ENCODE data around the gene SOAT1.

GRCh38 chr1:179321533-179322216 lies 28.1 kb downstream of the SOAT1 start:
- TF ChIP-seq CTCF (IDR thresholded peaks at IDR 0.05; ENCODE audit: low read depth, low read length, poor library complexity, severe bottlenecking) (no peak), EZH2phosphoT487 (IDR thresholded peaks at IDR 0.05; ENCODE audit: borderline replicate concordance, low read length) (no peak)
